Osteoblast (primary cell): ENCODE measurements around the gene CDKL5. TPM values are rescaled to one million over a fixed set of nuclear protein-coding genes. Genes with fewer than 3 reads are reported as not detected.

Source experiments
- DNase-seq: peaks from one replicate; pipeline ENCODE4 v3.0.0; 2011; ENCODE audit warnings: low spot score, mixed read lengths; ENCODE audit not compliant: insufficient read length; ENCODE audit errors: missing footprints
- H2AFZ ChIP-seq: 2 replicates; pipeline ENCODE4 v1.6.0; 2011; ENCODE audit warnings: mild to moderate bottlenecking, low read length
- H3K27ac ChIP-seq: 2 replicates; pipeline ENCODE4 v1.5.1; 2011; ENCODE audit warnings: mild to moderate bottlenecking, low read depth, low read length, moderate library complexity
- H3K27me3 ChIP-seq: 2 replicates; pipeline ENCODE4 v1.6.0; 2012; ENCODE audit warnings: mild to moderate bottlenecking, control low read depth, inconsistent platforms, low read length, moderate library complexity; ENCODE audit not compliant: insufficient read depth
- H3K36me3 ChIP-seq: 2 replicates; pipeline ENCODE4 v1.5.1; 2011; ENCODE audit warnings: mild to moderate bottlenecking, low read length, control low read depth, moderate library complexity; ENCODE audit not compliant: insufficient read depth
- H3K4me1 ChIP-seq: 2 replicates; pipeline ENCODE4 v1.5.1; 2011; ENCODE audit warnings: mild to moderate bottlenecking, low read length, control low read depth, moderate library complexity; ENCODE audit not compliant: insufficient read depth
- H3K4me2 ChIP-seq: 2 replicates; pipeline ENCODE4 v1.6.0; 2011; ENCODE audit warnings: mild to moderate bottlenecking, low read length; ENCODE audit not compliant: insufficient read depth
- H3K4me3 ChIP-seq: fragments of 200-600 bp; sonication (generic); 3 replicates; pipeline ENCODE4 v1.5.1; 2012; ENCODE audit warnings: mild to moderate bottlenecking, low read length, inconsistent platforms; ENCODE audit not compliant: insufficient read depth
- H3K79me2 ChIP-seq: 2 replicates; pipeline ENCODE4 v1.6.0; 2012; ENCODE audit warnings: mild to moderate bottlenecking, low read length, control low read depth, inconsistent platforms; ENCODE audit not compliant: insufficient read depth
- H3K9me3 ChIP-seq: 2 replicates; pipeline ENCODE4 v1.5.1; 2011; ENCODE audit warnings: low read depth, low read length, control low read depth
- H4K20me1 ChIP-seq: 2 replicates; pipeline ENCODE4 v1.6.0; 2012; ENCODE audit warnings: mild to moderate bottlenecking, low read length, control low read depth; ENCODE audit not compliant: insufficient read depth
- CTCF ChIP-seq: IDR thresholded peaks from 2 replicates; pipeline ENCODE4 v1.5.1; 2011; ENCODE audit warnings: mild to moderate bottlenecking, low read depth, low read length, moderate library complexity; ENCODE audit errors: extremely low read depth
- total RNA-seq: library from RNA; depleted of rRNA; stranded (reverse); fragments of >200 nt; gene quantifications from 2 replicates; pipeline ENCODE4 v1.2.3, GENCODE V29; 2012

Gene CDKL5
- total RNA-seq, 1 donor: 4.0 TPM

DNA sequence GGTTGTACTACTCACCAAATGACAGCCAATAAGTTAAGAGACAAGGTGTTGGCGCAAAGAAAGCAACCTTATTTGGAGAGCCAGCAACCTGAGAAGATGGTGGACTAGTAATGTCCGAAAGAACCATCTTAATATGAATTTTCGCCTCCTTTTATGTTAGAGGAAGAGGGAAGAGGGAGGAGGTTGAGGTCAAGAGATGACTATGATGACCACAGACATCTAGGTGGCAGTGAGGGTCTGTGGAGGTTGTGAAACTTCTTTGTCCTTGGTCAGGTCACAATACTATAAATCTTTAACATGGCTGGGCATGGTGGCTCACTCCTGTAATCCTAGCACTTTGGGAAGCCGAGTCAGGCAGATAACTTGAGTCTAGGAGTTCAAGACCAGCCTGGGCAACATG, 15.4 kb downstream of the CDKL5 start:
- Histone ChIP-seq H3K79me2 (no peaks in the 10 kb centered on the region), H4K20me1 (no peaks in the 10 kb centered on the region), H3K36me3 (no peaks in the 10 kb centered on the region), H3K27ac (no peak overlapping the region), H3K9me3 (no peaks in the 10 kb centered on the region), H3K27me3 (no peaks in the 10 kb centered on the region), H2AFZ (no peak overlapping the region), H3K4me3 (no peak overlapping the region), H3K4me2 (no peak overlapping the region), H3K4me1 (no peaks in the 10 kb centered on the region)
- DNase-seq: no peak
- no peak for TF ChIP-seq CTCF

- Histone ChIP-seq H3K27ac (no peak overlapping the region), H4K20me1 (no peaks in the 10 kb centered on the region), H3K4me3 (no peak overlapping the region), H3K4me2 (no peak overlapping the region), H3K79me2 (no peaks in the 10 kb centered on the region), H3K4me1 (no peaks in the 10 kb centered on the region), H3K27me3 (no peaks in the 10 kb centered on the region), H3K9me3 (no peaks in the 10 kb centered on the region), H3K36me3 (no peaks in the 10 kb centered on the region), H2AFZ (no peak overlapping the region)
- DNase-seq: no peak
- no peak for TF ChIP-seq CTCF
These were observed 16.5 kb downstream of the CDKL5 start for GRCh38 chrX:18441780-18442367.

DNA sequence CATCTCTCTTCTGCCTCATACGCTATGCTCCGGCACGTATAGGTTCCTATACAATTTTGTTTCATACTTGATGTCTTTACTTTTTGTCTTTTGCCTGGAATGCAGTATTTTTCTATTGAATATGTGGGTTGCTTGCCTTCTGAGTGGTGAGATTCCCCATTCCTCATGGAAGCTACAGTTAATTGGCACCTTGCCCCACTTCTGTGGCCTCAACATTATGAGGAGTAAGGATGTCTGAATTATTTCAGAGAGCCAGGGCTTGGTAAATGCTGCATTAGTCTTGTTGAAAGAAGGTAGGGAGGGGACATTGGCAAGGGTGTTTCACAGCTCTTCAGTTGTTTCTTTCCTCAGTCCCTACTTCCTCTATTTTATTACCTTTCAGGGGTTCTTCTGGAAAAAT, 23.0 kb downstream of the CDKL5 start:
- H2AFZ ChIP-seq: no peak overlapping the region
- no peak overlapping the region for H3K27ac ChIP-seq
- H3K79me2 ChIP-seq: no peaks in the 10 kb centered on the region
- no peaks in the 10 kb centered on the region for H3K9me3 ChIP-seq
- no peak overlapping the region for H3K4me2 ChIP-seq
- H3K4me1 ChIP-seq: no peaks in the 10 kb centered on the region
- no peaks in the 10 kb centered on the region for H3K27me3 ChIP-seq
- no peak overlapping the region for H3K4me3 ChIP-seq
- no peaks in the 10 kb centered on the region for H4K20me1 ChIP-seq
- DNase-seq: no peak
- TF ChIP-seq CTCF: no peak
- no peaks in the 10 kb centered on the region for H3K36me3 ChIP-seq

DNA sequence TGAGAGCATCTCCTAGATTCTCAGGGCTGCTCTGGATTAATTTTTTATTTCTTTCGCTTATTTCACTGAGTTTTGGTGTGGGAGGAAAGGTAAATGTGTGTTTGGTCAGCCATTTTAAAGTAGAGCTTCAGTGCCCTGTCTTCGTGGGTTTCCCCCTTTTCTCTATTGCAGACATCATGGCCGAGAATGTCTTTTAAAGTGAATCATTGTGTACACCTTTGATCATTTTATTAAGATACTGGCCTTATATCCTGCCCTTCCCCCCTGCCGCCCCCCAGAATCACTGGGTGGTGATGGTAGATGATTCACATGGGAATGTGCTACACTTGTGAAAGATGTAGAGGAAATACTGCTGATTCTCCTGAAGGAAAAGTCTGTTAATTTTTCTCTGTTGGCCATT, 23.8 kb downstream of the CDKL5 start:
- H3K79me2 ChIP-seq: no peaks in the 10 kb centered on the region
- no peak overlapping the region for H3K27ac ChIP-seq
- no peaks in the 10 kb centered on the region for H3K9me3 ChIP-seq
- no peaks in the 10 kb centered on the region for H3K36me3 ChIP-seq
- no peak overlapping the region for H2AFZ ChIP-seq
- H3K27me3 ChIP-seq: no peaks in the 10 kb centered on the region
- no peaks in the 10 kb centered on the region for H3K4me1 ChIP-seq
- no peak for TF ChIP-seq CTCF
- no peak for DNase-seq
- no peak overlapping the region for H3K4me3 ChIP-seq
- H3K4me2 ChIP-seq: no peak overlapping the region
- no peaks in the 10 kb centered on the region for H4K20me1 ChIP-seq
